ENCODE measurements around the gene RAB7A.
A peak's percentile ranks its signal among the peaks of the same experiment; 100 is the strongest.
"Not testable (repeated sequence)": the region's sequence is repeated elsewhere in the genome, so short reads cannot be mapped to it uniquely, and the experiment has no call there.

Gene RAB7A

GRCh38 chr3:128825117-128825725 lies 99.2 kb downstream of the RAB7A start:
- Mint-ChIP-seq H3K4me1 (ENCODE audit: low read depth) (peaks cover 1% of the 10 kb centered on the region), H3K9me3 (ENCODE audit: low read depth) (no peaks in the 10 kb centered on the region), H3K27ac (peak overlapping the region; percentile 50), H3K27me3 (no peaks in the 10 kb centered on the region), H3K36me3 (peaks cover 4% of the 10 kb centered on the region), H3K4me3 (no peak overlapping the region)

- not testable (repeated sequence) for H3K4me3 Mint-ChIP-seq; H3K9me3 Mint-ChIP-seq (ENCODE audit: low read depth); H3K27me3 Mint-ChIP-seq; H3K27ac Mint-ChIP-seq; H3K36me3 Mint-ChIP-seq; H3K4me1 Mint-ChIP-seq (ENCODE audit: low read depth)
Measured at GRCh38 chr3:128829087-128829486, 103.1 kb downstream of the RAB7A start.

DNA sequence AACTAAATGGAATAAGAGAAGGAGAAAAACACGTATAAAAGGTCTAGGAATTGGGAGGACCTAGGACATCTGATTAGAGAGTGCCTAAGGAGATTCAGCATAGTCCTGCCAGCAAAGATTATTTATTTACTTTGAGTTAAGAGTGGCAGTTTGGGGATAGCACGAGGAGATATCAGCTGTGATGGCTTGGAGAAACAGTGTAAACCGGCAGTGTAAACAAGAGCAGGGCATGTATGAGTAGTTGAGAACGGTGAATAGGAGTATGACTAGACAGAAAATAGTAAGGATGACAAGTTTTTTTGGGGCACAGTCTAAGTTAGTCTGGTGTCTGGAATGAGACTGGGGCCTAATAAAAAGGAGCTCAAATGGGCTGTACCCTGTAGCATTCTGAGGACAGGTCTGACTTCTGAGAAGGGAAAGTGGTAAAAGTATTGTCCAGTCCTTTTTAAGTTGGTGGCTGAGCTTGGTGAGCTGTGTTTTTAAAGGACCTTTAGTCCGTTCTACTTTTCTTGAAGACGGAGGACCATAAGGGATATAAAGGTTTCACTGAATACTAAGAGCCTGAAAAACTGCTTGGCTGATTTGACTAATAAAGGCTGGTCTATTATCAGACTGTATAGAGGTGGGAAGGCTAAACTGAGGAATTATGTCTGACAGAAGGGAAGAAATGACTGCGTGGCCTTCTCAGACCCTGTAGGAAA lies 104.1 kb downstream of the RAB7A start:
- H3K4me1 Mint-ChIP-seq (ENCODE audit: low read depth); H3K36me3 Mint-ChIP-seq; H3K27me3 Mint-ChIP-seq; H3K4me3 Mint-ChIP-seq; H3K9me3 Mint-ChIP-seq (ENCODE audit: low read depth); H3K27ac Mint-ChIP-seq: not testable (repeated sequence)

- not testable (repeated sequence) for H3K4me1 Mint-ChIP-seq (ENCODE audit: low read depth); H3K9me3 Mint-ChIP-seq (ENCODE audit: low read depth); H3K27me3 Mint-ChIP-seq; H3K27ac Mint-ChIP-seq; H3K36me3 Mint-ChIP-seq; H3K4me3 Mint-ChIP-seq
Measured at GRCh38 chr3:128830762-128831161, 104.8 kb downstream of the RAB7A start.

DNA sequence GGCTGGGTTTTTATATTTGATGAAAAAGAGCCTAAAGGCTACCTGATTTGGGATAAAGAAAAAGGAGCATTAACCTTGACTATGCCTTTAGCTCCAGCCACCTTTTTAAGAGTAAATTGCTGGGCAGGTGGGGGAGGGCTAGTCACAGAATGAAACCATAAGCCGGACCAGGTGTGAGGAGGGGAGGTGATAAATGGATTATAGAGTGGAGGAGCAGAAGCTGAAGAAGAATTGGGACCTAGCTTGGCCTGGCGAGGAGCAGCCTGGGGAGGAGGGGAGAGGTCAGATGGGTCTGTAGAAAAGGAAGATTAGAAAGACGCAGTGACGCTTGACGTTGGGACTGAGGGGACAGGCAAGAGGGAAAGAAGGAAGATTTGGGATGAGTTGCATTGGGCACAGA lies 107.0 kb downstream of the RAB7A start:
- H3K4me3 Mint-ChIP-seq; H3K27me3 Mint-ChIP-seq; H3K36me3 Mint-ChIP-seq; H3K9me3 Mint-ChIP-seq (ENCODE audit: low read depth); H3K4me1 Mint-ChIP-seq (ENCODE audit: low read depth); H3K27ac Mint-ChIP-seq: not testable (repeated sequence)

- no peak overlapping the region for H3K4me3 Mint-ChIP-seq
- no peaks in the 10 kb centered on the region for H3K4me1 Mint-ChIP-seq (ENCODE audit: low read depth)
- no peak overlapping the region for H3K27ac Mint-ChIP-seq
- H3K36me3 Mint-ChIP-seq = peaks cover 2% of the 10 kb centered on the region
- H3K9me3 Mint-ChIP-seq (ENCODE audit: low read depth) = no peaks in the 10 kb centered on the region
- H3K27me3 Mint-ChIP-seq = no peaks in the 10 kb centered on the region
Measured at GRCh38 chr3:128835096-128835495, 109.1 kb downstream of the RAB7A start.

GRCh38 chr3:128841926-128842920 lies 116.2 kb downstream of the RAB7A start:
- Mint-ChIP-seq H3K9me3 (ENCODE audit: low read depth) (no peaks in the 10 kb centered on the region), H3K36me3 (no peaks in the 10 kb centered on the region), H3K4me1 (ENCODE audit: low read depth) (peaks cover 12% of the 10 kb centered on the region), H3K27me3 (no peaks in the 10 kb centered on the region), H3K4me3 (no peak overlapping the region), H3K27ac (no peak overlapping the region)

- Mint-ChIP-seq H3K27me3 (no peaks in the 10 kb centered on the region), H3K4me1 (ENCODE audit: low read depth) (peaks cover 12% of the 10 kb centered on the region), H3K9me3 (ENCODE audit: low read depth) (no peaks in the 10 kb centered on the region), H3K36me3 (no peaks in the 10 kb centered on the region), H3K27ac (no peak overlapping the region), H3K4me3 (peak overlapping the region; percentile 27)
Measured at GRCh38 chr3:128844502-128844901, 118.5 kb downstream of the RAB7A start.

DNA sequence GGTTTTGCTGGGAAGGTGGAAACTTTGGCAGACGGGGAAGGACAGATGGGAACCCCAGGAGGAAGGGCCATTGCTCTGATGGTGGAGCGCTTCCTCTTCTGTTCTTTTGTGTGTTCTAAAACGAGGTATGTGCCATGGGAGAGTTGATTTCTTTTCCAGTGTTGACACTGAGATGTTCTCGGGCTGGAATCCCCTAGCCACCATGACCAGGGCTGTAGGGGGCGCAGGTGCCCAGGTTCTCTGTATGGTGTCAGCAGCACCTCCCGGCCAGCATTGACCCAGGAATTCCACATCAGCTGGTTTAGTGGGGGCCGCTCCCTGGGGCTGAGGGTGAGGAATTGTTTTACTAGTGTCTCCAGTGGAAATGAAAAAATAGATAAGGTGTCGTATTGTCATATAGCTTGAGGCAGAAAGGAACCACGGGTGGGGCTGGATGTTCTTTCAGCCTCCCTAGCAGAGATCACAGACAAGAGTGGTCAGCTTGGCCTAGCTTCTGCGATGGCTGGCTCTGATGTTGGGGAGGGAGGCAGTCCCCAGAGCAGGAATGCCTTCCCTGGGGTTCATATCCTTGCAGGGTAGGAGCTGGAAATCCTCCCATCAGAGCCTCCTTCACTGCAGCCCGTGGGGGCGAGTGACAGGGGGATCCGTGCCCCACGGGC lies 119.3 kb downstream of the RAB7A start:
- peaks cover 12% of the 10 kb centered on the region for H3K4me1 Mint-ChIP-seq (ENCODE audit: low read depth)
- no peaks in the 10 kb centered on the region for H3K27me3 Mint-ChIP-seq
- H3K4me3 Mint-ChIP-seq = peak overlapping the region; percentile 62
- no peaks in the 10 kb centered on the region for H3K9me3 Mint-ChIP-seq (ENCODE audit: low read depth)
- H3K36me3 Mint-ChIP-seq = no peaks in the 10 kb centered on the region
- no peak overlapping the region for H3K27ac Mint-ChIP-seq

DNA sequence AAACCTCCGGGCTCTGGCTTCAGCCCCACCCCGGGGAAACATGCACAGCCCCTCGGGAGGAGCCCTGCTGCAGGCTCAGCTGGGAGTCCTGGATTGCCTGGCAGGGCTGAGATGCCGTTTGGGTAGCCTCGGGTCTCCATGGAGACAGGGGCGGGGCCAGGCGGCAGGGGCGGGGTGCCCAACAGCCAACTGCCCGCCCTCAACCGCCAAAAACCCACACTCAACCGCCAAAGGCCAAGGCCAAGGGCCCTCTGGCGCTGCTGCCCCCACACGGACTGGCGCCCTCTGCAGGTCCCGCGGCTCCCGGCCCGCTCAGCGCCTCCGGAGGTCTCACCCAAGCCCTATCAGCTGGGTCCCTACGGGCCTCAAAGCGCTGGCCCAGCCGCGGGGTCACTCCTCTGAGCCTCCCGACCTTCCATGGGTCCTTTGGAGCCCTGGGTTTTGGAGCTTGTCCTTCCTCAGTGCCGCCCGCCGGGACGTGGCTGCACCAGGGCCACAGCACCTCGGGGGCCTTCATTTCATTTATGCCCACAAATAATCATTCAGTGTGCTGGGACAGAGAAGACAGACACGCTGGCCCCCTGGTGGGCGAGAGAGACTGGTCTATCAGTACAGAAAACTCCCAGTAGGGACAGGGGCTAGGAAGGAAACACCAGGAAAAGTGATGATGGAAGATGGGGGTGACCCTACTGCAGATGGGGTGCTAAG lies 119.9 kb downstream of the RAB7A start:
- Mint-ChIP-seq H3K27ac (peak overlapping the region; percentile 87), H3K36me3 (no peaks in the 10 kb centered on the region), H3K27me3 (no peaks in the 10 kb centered on the region), H3K4me1 (ENCODE audit: low read depth) (peaks cover 12% of the 10 kb centered on the region), H3K4me3 (peak overlapping the region; percentile 81), H3K9me3 (ENCODE audit: low read depth) (no peaks in the 10 kb centered on the region)

- Mint-ChIP-seq H3K4me3 (peak overlapping the region; percentile 81), H3K4me1 (ENCODE audit: low read depth) (peaks cover 12% of the 10 kb centered on the region), H3K27ac (peak overlapping the region; percentile 87), H3K27me3 (no peaks in the 10 kb centered on the region), H3K9me3 (ENCODE audit: low read depth) (no peaks in the 10 kb centered on the region), H3K36me3 (no peaks in the 10 kb centered on the region)
Measured at GRCh38 chr3:128846486-128846891, 120.5 kb downstream of the RAB7A start.

DNA sequence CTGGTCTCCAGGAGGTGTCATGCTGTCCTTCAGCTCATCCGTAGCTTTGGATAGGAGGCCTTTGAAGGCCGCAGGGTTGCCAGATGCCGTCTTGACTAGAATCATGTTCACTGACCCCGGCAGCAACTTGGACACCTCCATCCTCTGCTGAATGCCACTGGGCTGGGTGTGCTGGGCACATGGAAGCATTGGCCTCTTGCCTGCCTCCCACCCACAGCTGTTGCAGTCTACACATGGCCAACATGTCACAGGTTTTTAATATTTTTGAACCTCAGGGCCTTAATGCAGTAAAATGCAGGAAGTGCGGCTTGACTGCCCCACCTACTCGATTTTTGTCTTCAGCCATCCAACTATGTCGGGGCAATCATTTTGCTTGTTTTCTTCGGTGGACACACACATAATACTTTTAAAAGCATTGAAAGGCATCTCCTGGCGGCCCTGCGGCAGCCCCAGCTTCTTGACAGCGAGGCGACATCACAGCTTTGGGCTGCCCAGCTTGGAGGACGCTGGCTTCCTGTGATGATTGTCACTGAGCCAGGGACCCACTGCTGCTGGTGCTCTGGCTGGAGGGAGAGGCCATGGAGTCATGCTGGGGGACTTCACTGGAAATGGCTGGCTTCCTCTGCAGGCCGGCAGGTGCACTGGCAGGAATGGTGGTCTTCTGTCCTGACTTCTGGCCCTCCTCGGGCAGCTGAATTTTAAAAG lies 121.8 kb downstream of the RAB7A start:
- H3K36me3 Mint-ChIP-seq = no peaks in the 10 kb centered on the region
- no peak overlapping the region for H3K4me3 Mint-ChIP-seq
- no peaks in the 10 kb centered on the region for H3K27me3 Mint-ChIP-seq

DNA sequence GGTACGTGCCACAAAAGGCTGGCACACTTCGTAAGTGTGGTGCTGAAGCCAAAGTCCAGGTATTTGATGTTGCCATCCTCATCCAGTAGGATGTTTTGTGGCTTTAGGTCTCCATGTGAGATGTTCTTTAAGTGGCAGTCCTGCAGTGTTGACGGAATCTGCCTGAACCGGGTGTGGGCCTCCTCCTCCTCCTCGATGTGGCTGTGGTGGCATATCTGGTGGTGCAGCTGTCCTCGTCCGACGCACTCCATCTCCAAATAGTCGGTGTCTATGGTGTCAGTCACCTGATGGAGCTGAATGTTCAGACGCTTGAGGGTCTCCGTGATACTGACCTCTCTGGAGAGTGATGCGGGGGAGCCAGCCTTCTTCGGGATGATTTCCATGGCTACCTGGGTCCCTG lies 123.0 kb downstream of the RAB7A start:
- Mint-ChIP-seq H3K4me3 (no peak overlapping the region), H3K4me1 (ENCODE audit: low read depth) (peaks cover 12% of the 10 kb centered on the region), H3K9me3 (ENCODE audit: low read depth) (no peaks in the 10 kb centered on the region), H3K27me3 (no peaks in the 10 kb centered on the region), H3K27ac (no peak overlapping the region), H3K36me3 (no peaks in the 10 kb centered on the region)

More for the DNA sequence above, 121.8 kb downstream of the RAB7A start:
- Mint-ChIP-seq H3K27ac (no peak overlapping the region), H3K4me1 (ENCODE audit: low read depth) (peaks cover 12% of the 10 kb centered on the region), H3K9me3 (ENCODE audit: low read depth) (no peaks in the 10 kb centered on the region)
